ENCODE results near the gene ICA1.

GRCh38 chr7:8259586-8260222 is 2.3 kb downstream of the ICA1 start:
- TF ChIP-seq CTCF (IDR thresholded peaks at IDR 0.05; ENCODE audit: low read length) (no peak), EZH2phosphoT487 (IDR thresholded peaks at IDR 0.05; ENCODE audit: low read length) (no peak)
